Inferior parietal cortex (tissue), 1 donor: ENCODE measurements around the gene SNX30.

ENCODE experiments used
- DNase-seq: peaks from one replicate; pipeline ENCODE4 v3.0.0-alpha.2; 2016; ENCODE audit errors: extremely low spot score

Gene SNX30

DNA sequence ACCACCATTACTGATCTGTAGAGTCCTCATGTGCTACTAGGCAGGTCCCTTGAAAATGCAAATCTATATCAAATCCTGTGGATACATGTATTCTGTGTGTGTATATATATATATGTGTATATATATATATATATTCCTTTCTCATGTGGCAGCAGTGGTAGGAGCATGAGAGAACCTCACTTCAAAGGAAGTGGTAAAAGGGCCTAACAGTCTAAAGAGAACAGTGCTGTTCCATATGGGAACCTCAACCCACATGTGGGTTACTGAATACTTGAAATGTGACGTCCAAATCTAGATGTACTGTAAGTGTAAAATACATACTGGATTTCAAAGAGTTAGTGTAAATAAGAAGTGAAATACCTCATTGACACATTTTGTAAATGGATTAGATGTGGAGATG is 134.8 kb downstream of the SNX30 start:
- DNase-seq = no peak

DNA sequence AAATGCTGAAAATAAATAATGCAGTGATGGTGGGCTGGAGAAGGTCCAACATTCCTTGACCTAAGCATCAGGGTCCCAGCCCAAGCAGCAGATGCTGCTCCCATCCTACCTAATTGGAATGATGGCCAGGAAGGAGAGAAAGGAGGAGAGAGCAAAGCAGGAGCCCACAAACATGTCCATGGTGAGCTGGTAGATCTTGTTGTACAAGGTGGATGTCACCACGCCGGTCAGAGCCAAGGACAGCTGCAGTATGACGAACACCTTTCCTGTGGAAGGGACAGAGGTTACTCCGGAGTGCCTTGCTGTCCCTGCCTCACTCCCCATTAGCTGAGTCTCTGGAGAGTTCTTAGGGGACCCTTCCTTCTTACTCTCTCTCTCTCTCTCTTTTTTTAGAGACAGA is 135.8 kb downstream of the SNX30 start:
- no peak for DNase-seq

DNA sequence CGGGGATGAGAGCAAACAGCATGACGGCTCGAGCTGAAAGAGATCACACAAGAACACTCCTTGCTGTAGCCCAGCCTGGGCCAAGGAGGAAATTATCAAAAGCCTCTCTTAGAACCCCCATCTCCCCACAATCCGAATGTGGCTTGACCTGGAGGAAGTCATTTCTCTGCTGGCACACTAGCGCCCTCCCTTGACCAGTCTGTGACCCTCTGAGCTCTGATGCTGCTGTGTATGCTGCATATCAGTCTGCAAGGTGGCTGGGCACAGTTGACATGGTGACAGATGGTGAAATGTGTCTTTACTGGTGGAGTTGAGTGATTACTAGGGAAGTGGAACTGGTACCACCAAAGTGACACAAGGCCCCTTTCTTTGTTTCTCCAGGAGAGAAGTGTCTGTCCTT is 136.8 kb downstream of the SNX30 start:
- DNase-seq = no peak

DNA sequence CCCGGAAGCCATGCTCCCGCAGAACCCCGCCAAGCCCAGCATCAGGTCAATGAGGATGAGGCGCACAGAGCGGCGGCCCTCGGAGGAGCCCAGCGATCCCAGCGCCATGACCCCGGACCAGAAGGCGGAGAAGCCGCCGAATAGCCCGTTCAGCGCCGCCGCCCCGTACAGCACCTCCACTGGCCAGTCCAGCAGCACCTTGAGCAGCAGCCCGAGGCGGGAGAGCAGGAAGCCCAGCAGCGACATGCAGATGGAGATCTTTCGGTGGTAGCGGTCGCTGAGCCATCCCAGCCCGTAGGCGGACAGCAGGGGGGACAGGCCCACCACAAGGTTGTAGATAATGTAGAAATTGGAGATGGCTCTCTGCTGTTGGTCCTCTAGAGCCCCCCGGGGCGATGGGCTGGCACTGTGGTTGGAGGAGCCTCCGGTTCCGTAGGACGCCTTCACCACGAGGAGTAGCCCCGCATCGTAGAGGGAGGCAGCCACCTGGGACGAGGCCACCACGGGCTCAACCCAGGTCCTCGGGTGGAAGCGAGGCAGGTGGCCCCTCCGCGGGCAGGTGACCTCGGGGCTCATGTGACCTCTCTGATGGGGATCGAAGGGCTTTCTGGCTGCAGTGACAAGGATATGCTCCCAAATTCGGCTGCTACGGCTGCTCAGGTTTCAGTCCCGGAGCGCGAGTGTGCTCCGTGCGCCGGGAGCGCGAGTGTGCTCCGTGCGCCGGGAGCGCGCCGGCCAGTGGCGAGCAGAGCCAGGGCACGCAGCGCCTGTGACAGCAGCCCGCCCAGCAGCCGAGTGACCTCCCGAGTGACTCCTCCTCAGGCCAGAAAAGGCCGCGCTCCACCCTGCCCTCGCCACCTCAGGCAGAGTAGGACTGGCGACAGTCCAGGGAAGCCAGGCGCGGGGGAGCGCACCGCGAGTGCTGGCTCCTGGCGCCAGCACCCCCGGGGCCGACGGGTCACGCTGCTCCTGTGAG is 139.8 kb downstream of the SNX30 start, which contains the start of gene SLC46A2:
TSS of gene SLC46A2 (minus strand) at position 771 of the 976 bp plus-strand sequence. CDS start at position 576, 195 bp downstream.
- no peak for DNase-seq

DNA sequence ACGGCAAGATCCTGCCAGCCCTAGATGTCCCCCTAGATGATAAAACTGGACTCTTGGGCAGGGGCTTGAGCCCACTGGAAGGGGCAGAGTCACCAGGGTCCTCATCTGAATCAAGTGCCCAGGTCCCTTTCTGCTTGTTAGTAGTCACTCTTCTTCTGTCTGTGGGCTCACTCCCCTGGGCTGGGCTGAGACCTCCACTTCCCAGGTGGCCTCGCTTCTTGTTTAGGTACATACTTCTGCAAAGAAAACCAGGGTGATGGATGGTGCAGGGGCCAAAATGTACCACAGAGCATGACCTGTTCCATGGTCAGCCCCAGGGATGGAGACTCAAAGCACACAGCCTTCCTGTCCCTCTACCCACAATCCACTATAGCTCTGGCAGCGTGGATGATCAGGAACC is 141.0 kb downstream of the SNX30 start:
- DNase-seq = no peak

DNA sequence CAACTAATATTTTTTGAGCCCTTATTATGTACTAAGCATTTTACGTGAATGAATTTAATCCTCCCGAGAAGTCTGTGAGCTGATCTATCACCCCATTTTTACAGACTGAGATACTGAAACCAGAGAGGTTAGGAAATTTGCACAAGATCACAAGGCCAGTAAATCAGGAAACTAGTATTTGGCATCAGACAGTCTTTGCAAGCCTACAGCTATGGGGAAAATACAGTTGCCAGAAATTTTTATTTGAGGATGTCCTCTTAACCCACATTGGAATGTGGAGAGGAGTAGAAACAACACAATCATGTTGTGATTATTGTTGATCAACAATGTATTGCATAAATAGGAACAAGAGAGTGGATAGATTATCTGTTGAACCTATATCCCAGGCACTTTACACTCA is 142.4 kb downstream of the SNX30 start:
- no peak for DNase-seq

DNA sequence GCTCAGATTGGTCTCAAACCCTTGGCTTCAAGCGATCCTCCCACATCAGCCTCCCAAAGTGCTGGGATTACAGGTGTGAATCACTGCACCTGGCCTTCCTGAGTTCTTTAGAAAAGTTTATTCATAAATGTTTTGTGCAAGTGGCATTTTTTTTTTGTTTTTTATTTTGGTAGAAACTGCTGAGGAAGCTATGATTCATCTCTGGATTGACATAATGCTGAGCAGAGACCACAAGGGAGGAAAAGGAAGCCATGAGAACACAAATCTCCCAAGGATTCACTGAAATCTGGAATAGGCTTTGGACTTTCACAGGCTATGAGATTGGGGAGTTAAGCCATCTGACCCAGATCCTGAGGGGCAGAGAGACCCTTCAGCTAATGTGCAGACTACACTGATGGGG is 143.5 kb downstream of the SNX30 start:
- no peak for DNase-seq

DNA sequence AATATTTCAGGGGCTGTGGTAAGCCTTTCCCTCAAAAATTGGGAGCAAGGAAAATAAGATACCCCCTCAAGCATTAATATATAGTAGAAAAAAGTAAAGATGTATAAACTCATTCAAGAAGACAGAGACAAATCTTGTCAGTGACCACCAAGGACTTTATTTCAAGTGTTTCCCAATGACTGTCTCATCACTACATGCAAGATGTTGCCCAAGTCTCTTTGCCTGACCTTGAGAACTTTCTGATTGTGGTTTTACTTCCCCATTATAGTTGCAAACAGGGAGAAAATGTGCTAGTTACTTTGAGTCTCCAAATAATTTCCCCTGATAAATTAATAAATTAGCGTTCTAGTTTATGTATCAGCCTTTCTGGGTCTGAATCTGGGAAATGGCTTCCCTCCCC is 144.1 kb downstream of the SNX30 start:
- DNase-seq = no peak

DNA sequence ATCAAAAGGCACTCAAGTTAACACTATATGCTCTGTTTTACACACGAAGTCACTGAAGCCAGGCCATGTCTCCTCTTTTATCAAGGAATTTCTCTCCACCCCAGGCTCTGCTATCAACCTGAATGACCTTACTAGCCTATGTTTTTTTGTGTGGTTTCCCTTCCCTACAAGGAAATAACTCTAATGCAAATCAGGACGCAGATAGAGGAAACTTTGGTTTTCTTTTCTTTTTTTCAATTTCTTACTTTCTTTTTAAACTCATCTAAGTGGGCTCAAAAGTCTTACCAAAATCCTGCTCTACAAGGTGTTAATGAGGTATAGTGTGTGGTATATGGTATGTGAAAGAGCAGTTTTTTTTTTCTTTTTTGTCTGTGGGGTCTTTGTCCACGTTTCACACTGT is 145.6 kb downstream of the SNX30 start:
- DNase-seq = no peak

DNA sequence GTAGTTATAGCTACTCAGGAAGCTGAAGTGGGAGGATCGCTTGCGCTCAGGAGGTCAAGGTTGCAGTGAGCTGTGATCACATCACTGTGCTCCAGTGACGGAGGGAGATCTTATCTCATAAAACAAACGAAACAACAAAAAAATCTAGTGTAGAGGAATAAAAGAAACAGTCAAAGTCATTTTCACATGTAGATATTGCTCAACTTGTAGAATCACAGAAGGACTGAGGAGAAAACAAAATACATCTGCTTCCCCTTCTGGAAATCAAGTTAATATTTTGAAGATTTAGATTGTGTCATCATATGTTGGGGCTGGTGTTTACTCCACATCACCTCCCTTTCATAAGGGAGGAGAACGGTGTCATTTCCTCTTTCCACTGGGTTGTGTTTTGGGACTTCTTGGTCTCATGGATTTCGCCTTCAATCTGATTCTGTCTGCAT is 148.3 kb downstream of the SNX30 start:
- DNase-seq = no peak

DNA sequence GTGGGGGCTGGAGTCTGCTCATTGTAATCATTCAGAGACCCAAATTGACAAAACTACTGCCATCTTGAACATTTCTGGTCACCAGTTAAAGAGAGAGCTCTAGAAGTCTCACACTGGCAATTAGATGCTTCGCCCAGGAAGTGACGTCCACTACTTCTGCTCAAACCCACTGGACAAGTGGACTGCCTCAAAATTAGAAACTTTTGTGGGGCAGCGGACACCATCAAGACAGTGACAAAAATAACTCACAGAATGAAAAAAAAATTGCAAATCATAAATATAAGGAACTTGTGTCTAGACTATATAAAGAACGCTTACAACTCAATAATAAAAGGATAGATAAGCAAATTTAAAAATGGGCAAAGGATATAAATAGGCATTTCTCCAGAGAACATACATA is 149.9 kb downstream of the SNX30 start:
- no peak for DNase-seq

DNA sequence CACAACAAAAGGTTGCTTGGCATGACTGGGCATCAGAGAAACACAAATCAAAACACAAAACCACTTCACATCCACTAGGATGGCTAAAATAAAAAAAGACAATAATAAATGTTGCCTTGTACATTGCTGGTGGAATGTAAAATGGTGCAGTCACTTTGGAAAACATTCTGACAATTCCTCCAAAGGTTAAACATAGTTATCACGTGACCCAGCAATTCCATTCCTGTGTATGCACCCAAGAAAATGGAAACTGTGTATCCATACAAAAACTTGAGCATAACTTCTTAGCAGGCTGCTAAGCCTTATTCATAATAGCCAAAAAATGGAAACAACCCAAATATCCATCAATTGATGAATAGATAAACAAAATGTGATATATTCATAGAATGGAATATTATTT is 150.3 kb downstream of the SNX30 start:
- no peak for DNase-seq

DNA sequence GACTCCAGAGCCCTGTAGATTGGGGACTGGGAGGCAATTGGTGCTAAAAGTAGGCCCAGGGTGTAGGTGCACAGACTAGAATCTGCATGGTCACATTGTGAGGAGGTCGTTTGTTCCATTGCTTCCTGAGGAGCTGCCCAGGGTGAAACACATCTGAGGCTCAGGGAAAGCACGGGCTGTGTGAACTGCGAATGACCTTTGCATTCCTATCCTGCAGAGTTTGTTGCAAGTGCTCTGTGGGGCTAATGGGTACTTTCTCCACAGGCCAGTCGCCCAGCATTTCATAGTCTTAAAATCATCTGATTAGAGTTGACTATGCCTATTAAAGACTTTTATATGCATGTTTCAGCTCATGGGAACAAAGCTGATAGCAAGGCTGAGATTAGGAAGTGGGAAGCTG is 154.5 kb downstream of the SNX30 start:
- DNase-seq = no peak

DNA sequence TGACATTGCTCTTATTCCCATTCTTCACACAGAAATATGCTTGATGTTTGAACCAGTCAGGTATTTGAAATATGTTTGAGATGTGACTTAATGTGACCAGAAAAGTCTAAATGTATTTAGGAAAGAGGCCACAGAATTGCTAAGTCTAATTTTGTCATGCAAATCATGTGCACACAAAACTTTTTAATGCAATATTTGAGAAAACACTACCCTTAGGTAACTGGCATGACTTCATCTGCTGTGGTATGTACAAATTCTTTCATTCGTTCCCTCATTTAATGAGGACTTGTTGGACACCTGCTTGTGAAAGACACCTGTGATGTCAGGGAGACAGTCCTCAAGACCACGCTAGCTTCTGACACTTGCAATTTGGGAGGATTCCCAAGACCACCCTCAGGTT is 161.2 kb downstream of the SNX30 start:
- DNase-seq = no peak

DNA sequence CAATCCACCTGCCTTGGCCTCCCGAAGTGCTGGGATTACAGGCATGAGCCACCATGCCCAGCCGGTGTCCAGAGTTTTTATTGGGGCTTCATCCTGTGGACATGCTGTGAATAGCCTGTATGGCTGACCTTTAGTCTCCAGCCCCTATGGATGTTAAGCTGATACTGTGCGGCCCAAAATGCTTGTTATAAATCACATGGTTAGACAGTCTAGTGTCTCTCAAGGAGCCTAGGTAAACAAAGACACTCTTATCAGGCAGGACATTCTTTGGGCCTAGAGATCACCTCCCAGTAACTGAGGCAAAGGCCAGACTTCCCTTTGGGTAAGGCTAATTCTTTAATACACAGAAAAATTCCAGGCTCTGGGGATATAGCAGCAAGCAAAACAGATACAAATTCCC is 162.1 kb downstream of the SNX30 start:
- no peak for DNase-seq

DNA sequence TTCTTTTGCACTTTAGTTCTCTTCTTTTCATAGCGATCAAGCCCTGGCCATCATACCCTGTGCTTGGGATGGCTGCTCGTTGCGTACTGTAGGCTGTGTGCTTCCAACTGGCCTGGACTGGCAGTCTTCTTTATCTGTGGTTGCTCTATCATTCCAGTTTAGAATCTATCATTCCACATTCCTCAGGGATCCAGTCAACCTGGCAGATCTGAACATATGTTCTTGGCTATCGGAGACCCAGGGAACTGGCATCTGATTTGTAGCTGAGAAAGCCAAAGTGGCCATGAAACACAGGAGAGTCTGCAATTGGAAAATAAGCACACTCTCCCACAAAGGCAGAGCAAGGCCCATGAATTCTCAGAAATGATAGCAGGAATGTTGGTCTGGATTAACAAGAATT is 162.8 kb downstream of the SNX30 start:
- DNase-seq = no peak

DNA sequence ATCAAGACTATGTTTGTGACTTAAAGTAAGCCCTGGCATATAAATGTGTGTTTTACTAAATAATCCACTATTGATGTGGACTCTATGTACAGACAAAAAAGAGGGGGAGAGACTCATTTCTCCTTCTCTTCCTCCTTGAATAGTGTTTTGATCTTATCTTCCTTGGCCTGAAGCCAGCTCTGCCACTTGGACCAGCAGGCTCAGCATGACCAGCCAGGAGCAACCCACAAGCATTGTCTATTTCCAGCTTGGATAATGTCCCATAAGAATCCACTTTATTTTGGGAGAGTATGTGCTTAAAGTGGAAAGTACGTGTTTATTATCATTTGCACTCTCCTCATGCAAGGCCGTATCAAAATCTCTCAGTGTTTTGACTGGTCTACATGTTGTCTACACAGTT is 164.0 kb downstream of the SNX30 start:
- DNase-seq = peak; percentile 8

DNA sequence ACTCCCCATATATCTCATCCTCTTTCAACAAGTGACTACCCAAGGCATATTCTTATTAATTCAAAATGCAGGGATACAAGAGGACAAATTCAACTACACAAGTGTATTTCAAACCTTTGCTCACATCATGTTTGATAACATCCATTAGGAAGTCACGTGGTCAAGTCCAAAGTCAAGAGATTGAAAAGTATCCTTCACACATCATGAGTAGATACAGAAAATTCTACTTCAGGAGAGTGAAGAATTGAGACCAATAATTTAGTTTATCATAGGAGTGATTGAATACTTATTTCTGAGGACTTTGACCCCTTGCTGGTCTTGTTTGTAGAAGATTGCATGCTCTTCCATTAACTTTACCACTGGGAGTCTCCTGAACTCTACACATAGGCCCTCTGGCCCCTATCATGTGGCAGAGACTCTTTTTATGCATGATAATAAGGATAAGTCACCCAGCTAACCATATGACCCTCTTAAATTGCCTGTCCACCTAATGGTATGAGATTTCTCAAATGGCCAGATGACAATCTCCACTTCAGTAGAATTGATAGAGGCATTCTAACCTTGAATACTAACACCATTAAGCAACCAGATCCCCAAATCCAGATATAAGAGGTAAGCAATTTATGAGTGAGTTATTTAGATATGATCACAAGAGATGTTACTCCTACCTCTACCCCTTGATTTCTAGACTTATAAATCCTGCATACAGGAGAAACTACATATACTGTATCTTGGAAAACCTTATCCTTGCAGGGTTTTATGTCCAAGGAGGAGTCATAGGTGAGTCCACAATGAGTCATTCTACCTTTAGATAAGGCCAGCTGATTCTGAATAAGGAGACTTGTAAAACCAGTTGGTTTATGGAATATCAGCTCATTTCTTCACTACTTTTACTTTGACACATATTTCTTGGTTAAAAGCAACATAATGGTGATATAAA is 166.8 kb downstream of the SNX30 start:
- no peak for DNase-seq

DNA sequence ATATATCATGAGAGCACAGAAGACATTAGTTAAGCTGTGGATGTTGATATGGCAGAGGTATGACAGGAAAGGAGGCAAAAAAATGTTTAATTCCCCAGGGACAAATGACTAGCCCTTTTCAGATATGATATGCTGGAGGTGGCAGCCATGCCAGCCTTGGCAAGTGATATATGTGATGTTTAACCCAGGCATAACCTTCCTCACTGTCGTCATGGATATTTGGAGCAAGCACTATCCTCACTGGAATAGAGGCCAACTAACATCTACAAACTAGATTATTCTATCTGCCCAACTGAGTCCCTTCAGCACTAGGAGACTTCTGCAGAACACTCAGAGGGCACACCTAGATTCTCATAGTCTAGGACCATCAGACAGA is 167.4 kb downstream of the SNX30 start:
- no peak for DNase-seq

DNA sequence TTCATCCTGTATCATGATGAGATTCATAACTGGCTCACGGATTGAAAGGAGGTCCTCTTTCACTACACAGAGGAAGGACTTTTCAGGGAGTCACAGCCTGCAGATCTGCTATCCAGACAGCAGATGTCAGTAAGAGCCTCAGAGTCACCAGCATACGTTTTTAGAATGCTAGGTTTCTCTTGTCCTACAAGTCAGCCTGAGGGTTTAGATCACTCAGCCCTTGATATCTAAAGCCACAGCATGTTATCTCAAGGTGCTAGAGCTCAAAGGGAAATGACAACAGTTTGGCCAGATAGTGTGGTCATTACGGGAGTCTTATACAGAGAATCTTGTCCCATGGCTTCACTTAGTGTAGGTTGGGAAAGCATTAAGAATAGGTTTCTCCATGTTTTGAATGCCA is 171.0 kb downstream of the SNX30 start:
- peak; percentile 56 for DNase-seq
